H1 (cell line): ENCODE results near the gene REPIN1. TPM values are rescaled to one million over a fixed set of nuclear protein-coding genes. Genes with fewer than 3 reads are reported as not detected.

Experiments used
- CTCF ChIA-PET: fragments of 300-600 bp; sonication (Branson Sonifier 250); formaldehyde crosslinking; loops from one replicate; lab custom pipeline; 2021; ENCODE audit not compliant: partially characterized antibody; lab: Charles Lee
- POLR2A ChIA-PET: fragments of 300-600 bp; sonication (Branson Sonifier 250); formaldehyde crosslinking; loops from one replicate; lab custom pipeline; 2021; ENCODE audit warnings: inconsistent platforms; ENCODE audit not compliant: partially characterized antibody; lab: Charles Lee
- DNase-seq, 2 experiments: peaks; one replicate each; pipeline versions ENCODE4 v3.0.0 to v3.0.0-alpha.2; 2010 to 2022; ENCODE audit warnings: low spot score in 2 of 2, low read depth in 1 of 2, mixed read lengths in 1 of 2
- FAIRE-seq: peaks from 2 replicates; lab custom pipeline; 2011; peaks lifted over from hg19 to GRCh38; lab: Jason Lieb, UNC
- H2AFZ ChIP-seq: 2 replicates; pipeline ENCODE4 v1.8.1; 2012; ENCODE audit warnings: low read length, inconsistent platforms
- H2AK5ac ChIP-seq: 2 replicates; pipeline ENCODE4 v1.6.1; 2013; ENCODE audit warnings: low read depth, low read length
- H2BK120ac ChIP-seq: replicated peaks from 2 replicates; pipeline ENCODE3; 2013; ENCODE audit warnings: low read depth, low read length, inconsistent platforms
- H2BK12ac ChIP-seq: 2 replicates; pipeline ENCODE4 v1.6.1; 2013; ENCODE audit warnings: low read depth, low read length
- H2BK15ac ChIP-seq: 2 replicates; pipeline ENCODE4 v1.6.1; 2013; ENCODE audit warnings: low read length
- H2BK20ac ChIP-seq: 2 replicates; pipeline ENCODE4 v1.6.1; 2013; ENCODE audit warnings: low read length
- H2BK5ac ChIP-seq: 2 replicates; pipeline ENCODE4 v1.6.1; 2013; ENCODE audit warnings: low read depth, low read length
- H3K14ac ChIP-seq: 2 replicates; pipeline ENCODE4 v1.6.1; 2013; ENCODE audit warnings: inconsistent platforms; ENCODE audit not compliant: insufficient read length
- H3K18ac ChIP-seq: 2 replicates; pipeline ENCODE4 v1.6.1; 2013; ENCODE audit warnings: low read length; ENCODE audit errors: extremely low read depth
- H3K23ac ChIP-seq: 2 replicates; pipeline ENCODE4 v1.6.1; 2013; ENCODE audit warnings: inconsistent platforms; ENCODE audit not compliant: insufficient read length
- H3K23me2 ChIP-seq: 2 replicates; pipeline ENCODE4 v1.6.1; 2013; ENCODE audit warnings: low read depth, low read length
- H3K27ac ChIP-seq: 2 replicates; pipeline ENCODE4 v1.6.1; 2011; ENCODE audit warnings: low read depth, low read length, inconsistent platforms
- H3K27me3 ChIP-seq, 4 experiments: replicated peaks in 1 of 4; 1 replicate in 1 of 4; 2 replicates in 3 of 4; pipeline versions ENCODE4 v1.6.1 to v1.8.1; 2011 to 2013; ENCODE audit warnings: low read length in 3 of 4, mild to moderate bottlenecking in 3 of 4, inconsistent platforms in 2 of 4, mixed read lengths in 2 of 4, moderate library complexity in 1 of 4; ENCODE audit not compliant: control insufficient read depth in 3 of 4, insufficient read depth in 3 of 4; ENCODE audit errors: extremely low read depth in 1 of 4
- H3K36me3 ChIP-seq, 4 experiments: 2 replicates each; pipeline versions ENCODE4 v1.6.1 to v1.8.1; 2011 to 2013; ENCODE audit warnings: mild to moderate bottlenecking in 4 of 4, low read length in 3 of 4, moderate library complexity in 2 of 4, control low read depth in 1 of 4, inconsistent platforms in 1 of 4; ENCODE audit not compliant: insufficient read depth in 4 of 4, control insufficient read depth in 2 of 4
- H3K4ac ChIP-seq: replicated peaks from 2 replicates; pipeline ENCODE3; 2013; ENCODE audit warnings: low read length, low read depth, mixed read lengths, inconsistent platforms; ENCODE audit not compliant: insufficient read length
- H3K4me1 ChIP-seq, 4 experiments: replicated peaks in 1 of 4; 1 replicate in 1 of 4; 2 replicates in 3 of 4; pipeline versions ENCODE4 v1.6.1 to v1.8.1; 2011 to 2013; ENCODE audit warnings: low read length in 3 of 4, inconsistent platforms in 2 of 4, mixed read lengths in 1 of 4; ENCODE audit not compliant: insufficient read depth in 4 of 4, control insufficient read depth in 3 of 4
- H3K4me2 ChIP-seq, 2 experiments: 2 replicates each; pipeline versions ENCODE4 v1.6.1 to v1.8.1; 2011 to 2013; ENCODE audit warnings: low read depth in 2 of 2, low read length in 2 of 2, control low read depth in 1 of 2, inconsistent platforms in 1 of 2, mild to moderate bottlenecking in 1 of 2; ENCODE audit not compliant: insufficient read depth in 1 of 2
- H3K4me3 ChIP-seq, 4 experiments: fragments of 200-600, 300-600 bp in 1 of 4; sonication (generic), shearing (Covaris generic), sonication (Bioruptor Twin) in 1 of 4; 2 replicates each; pipeline versions ENCODE4 v1.5.1 to v1.8.1; 2011 to 2016; ENCODE audit warnings: low read length in 4 of 4, low read depth in 3 of 4, control low read depth in 2 of 4, inconsistent platforms in 2 of 4, mild to moderate bottlenecking in 2 of 4, mixed read lengths in 1 of 4, moderate library complexity in 1 of 4; ENCODE audit not compliant: insufficient read depth in 2 of 4; ENCODE audit errors: extremely low read depth in 1 of 4
- H3K56ac ChIP-seq: replicated peaks from 2 replicates; pipeline ENCODE3; 2013; ENCODE audit warnings: low read depth, mild to moderate bottlenecking, mixed read lengths, low read length, inconsistent platforms; ENCODE audit not compliant: insufficient read length
- H3K79me1 ChIP-seq: 2 replicates; pipeline ENCODE4 v1.6.1; 2013; ENCODE audit warnings: low read depth, low read length, control low read depth
- H3K79me2 ChIP-seq, 2 experiments: 2 replicates each; pipeline versions ENCODE4 v1.6.1 to v1.8.1; 2012 to 2013; ENCODE audit warnings: low read length in 2 of 2, mild to moderate bottlenecking in 2 of 2, inconsistent platforms in 1 of 2; ENCODE audit not compliant: insufficient read depth in 2 of 2, control insufficient read depth in 1 of 2
- H3K9ac ChIP-seq, 4 experiments: replicated peaks in 1 of 4; 1 replicate in 1 of 4; 2 replicates in 3 of 4; pipeline versions ENCODE4 v1.6.1 to v1.8.1; 2011 to 2013; ENCODE audit warnings: low read depth in 3 of 4, low read length in 3 of 4, control low read depth in 2 of 4, mild to moderate bottlenecking in 2 of 4, moderate library complexity in 2 of 4, inconsistent platforms in 1 of 4; ENCODE audit errors: extremely low read depth in 1 of 4
- H3K9me3 ChIP-seq, 2 experiments: 2 replicates each; pipeline versions ENCODE4 v1.6.1 to v1.8.1; 2012 to 2013; ENCODE audit warnings: mild to moderate bottlenecking in 2 of 2, moderate library complexity in 2 of 2, control low read depth in 1 of 2, inconsistent platforms in 1 of 2, low read depth in 1 of 2, low read length in 1 of 2, mixed read lengths in 1 of 2; ENCODE audit not compliant: insufficient read depth in 2 of 2
- H4K20me1 ChIP-seq, 2 experiments: replicated peaks in 1 of 2; 2 replicates each; pipeline versions ENCODE3 to v1.8.1; 2011 to 2013; ENCODE audit warnings: inconsistent platforms in 2 of 2, low read length in 2 of 2, mild to moderate bottlenecking in 1 of 2; ENCODE audit not compliant: insufficient read depth in 2 of 2, control insufficient read depth in 1 of 2
- H4K5ac ChIP-seq: 2 replicates; pipeline ENCODE4 v1.6.1; 2013; ENCODE audit warnings: low read length, low read depth, mixed read lengths, inconsistent platforms; ENCODE audit not compliant: insufficient read length
- H4K8ac ChIP-seq: 2 replicates; pipeline ENCODE4 v1.8.0; 2013; ENCODE audit warnings: mild to moderate bottlenecking, moderate library complexity, low read length, inconsistent platforms; ENCODE audit not compliant: insufficient read depth; ENCODE audit errors: extremely low read depth
- H4K91ac ChIP-seq: replicated peaks from 2 replicates; pipeline ENCODE3; 2013; ENCODE audit warnings: low read length, mixed read lengths, inconsistent platforms; ENCODE audit not compliant: insufficient read length
- BACH1 ChIP-seq: IDR thresholded peaks from 2 replicates; pipeline ENCODE4 v1.6.1; 2012; ENCODE audit warnings: low read length, improper control_type of control experiment
- CTCF ChIP-seq, 3 experiments: IDR thresholded peaks; 1 replicate in 2 of 3; 2 replicates in 1 of 3; pipeline versions ENCODE4 v1.5.1 to v1.6.1; 2011; ENCODE audit warnings: low read length in 3 of 3, mild to moderate bottlenecking in 3 of 3, inconsistent platforms in 2 of 3, low read depth in 1 of 3, moderate library complexity in 1 of 3; ENCODE audit not compliant: insufficient read depth in 1 of 3; ENCODE audit errors: control extremely low read depth in 1 of 3
- EZH2 ChIP-seq: fragments of 200-600 bp; sonication (generic); IDR thresholded peaks from 2 replicates; pipeline ENCODE4 v1.7.1; 2012; ENCODE audit warnings: low read depth, mild to moderate bottlenecking, moderate library complexity, low read length, inconsistent platforms; ENCODE audit not compliant: severe bottlenecking
- FOSL1 ChIP-seq: IDR thresholded peaks from 2 replicates; pipeline ENCODE4 v1.6.1; 2011; ENCODE audit warnings: mild to moderate bottlenecking, low read depth, low read length, moderate library complexity; ENCODE audit not compliant: insufficient read depth
- GABPA ChIP-seq: IDR thresholded peaks from 2 replicates; pipeline ENCODE4 v1.6.1; 2011; ENCODE audit warnings: mild to moderate bottlenecking, low read length, moderate library complexity, borderline replicate concordance; ENCODE audit not compliant: insufficient read depth
- HDAC2 ChIP-seq, 2 experiments: fragments of 300-600 bp in 1 of 2; sonication (generic) in 1 of 2; IDR thresholded peaks; 2 replicates each; pipeline ENCODE4 v1.6.1; 2011 to 2012; ENCODE audit warnings: low read depth in 2 of 2, low read length in 2 of 2, mild to moderate bottlenecking in 2 of 2, moderate library complexity in 2 of 2, borderline replicate concordance in 1 of 2, inconsistent platforms in 1 of 2
- PHF8 ChIP-seq: fragments of 200-600 bp; sonication (generic); conservative IDR thresholded peaks from 2 replicates; pipeline ENCODE4 v1.7.1; 2012; ENCODE audit warnings: low read depth, mild to moderate bottlenecking, inconsistent platforms, low read length, moderate library complexity
- RXRA ChIP-seq: IDR thresholded peaks from 2 replicates; pipeline ENCODE4 v1.6.1; 2011; ENCODE audit warnings: low read depth, mild to moderate bottlenecking, low read length, moderate library complexity; ENCODE audit not compliant: insufficient read depth
- TBP ChIP-seq: IDR thresholded peaks from 2 replicates; pipeline ENCODE4 v1.6.1; 2011; ENCODE audit warnings: low read depth, low read length, improper control_type of control experiment
- WGBS, 2 experiments: shearing (Covaris generic) in 1 of 2; methylation state at CpG; one replicate each; pipeline versions ENCODE4 v1.1.6 to v1.1.7; 2013 to 2015; ENCODE audit warnings: low lambda C conversion rate in 2 of 2, mixed read lengths in 2 of 2, inconsistent platforms in 1 of 2, low coverage in 1 of 2, missing lambda C conversion rate in 1 of 2; ENCODE audit not compliant: insufficient replicate concordance in 2 of 2, insufficient coverage in 1 of 2, insufficient read length in 1 of 2; ENCODE audit errors: extremely low coverage in 1 of 2, missing lambda C conversion rate in 1 of 2; 5-methylcytosine and 5-hydroxymethylcytosine counted together
- polyA plus RNA-seq, 7 experiments: library from polyadenylated mRNA; depleted of rRNA in 3 of 7; stranded (reverse) in 5 of 7; unstranded in 2 of 7; fragments of >200 nt in 5 of 7; fragments of 200-250 nt in 2 of 7; gene quantifications; 1 replicate in 5 of 7; 2 replicates in 1 of 7; 4 replicates in 1 of 7; pipeline versions ENCODE4 v1.2.1 to v1.2.3, GENCODE V29; 2011 to 2013; ENCODE audit warnings: missing spikeins in 2 of 7, mixed read lengths in 2 of 7
- total RNA-seq: library from RNA; stranded (reverse); fragmentation: NEBNext Ultra II Directional; extraction: Animal tissue kit (Norgen Biotek cat#: 25700); gene quantifications from 2 replicates; pipeline ENCODE4 v1.2.1, GENCODE V29; 2021

The REPIN1 gene
- total and polyA plus RNA-seq, 2 of the 8 experiments (the other 6 are each of a cell fraction or from before 2014, with no cell fraction given) = 98.6 to 125 TPM

DNA sequence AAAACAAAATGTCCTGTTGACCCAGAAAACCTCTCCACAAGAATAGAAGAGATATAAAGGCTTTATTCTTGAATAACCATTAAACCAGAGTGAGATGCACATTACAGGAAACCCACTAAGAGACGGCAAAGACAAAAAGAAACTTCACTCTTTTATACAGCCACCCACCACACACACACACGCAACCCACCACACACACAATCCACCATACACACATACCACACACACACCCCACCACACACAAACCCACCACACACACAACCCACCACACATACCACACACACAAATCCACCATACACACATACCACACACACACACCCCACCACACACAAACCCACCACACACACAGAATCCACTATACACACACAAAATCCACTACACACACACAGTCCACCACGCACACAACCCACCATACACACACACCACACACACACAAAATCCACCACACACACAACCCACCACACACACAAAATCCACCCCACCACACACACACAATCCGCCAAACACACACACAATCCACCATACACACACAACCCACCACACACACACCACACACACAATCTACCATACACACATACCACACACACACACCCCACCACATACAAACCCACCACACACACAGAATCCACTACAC is 9.5 kb upstream of the REPIN1 start:
- peaks cover 12 to 18% (median 16%) of the 10 kb centered on the region in 4 experiments for H3K4me1 ChIP-seq
- WGBS, 2 experiments = 91% methylated on average over 4 of the region's 4 CpGs; no CpG with 5 or more reads in 1 of the 2 experiments
- H4K91ac ChIP-seq = no peak overlapping the region
- H2AK5ac ChIP-seq = peak overlapping the region; percentile 94
- no peak overlapping the region for H2AFZ ChIP-seq
- FAIRE-seq = no peak
- no peaks in the 10 kb centered on the region; a peak in 1 of 7 replicates for H3K27me3 ChIP-seq
- H4K8ac ChIP-seq = no peak overlapping the region
- H3K23ac ChIP-seq = no peak overlapping the region
- peak overlapping the region; percentile 95 for H3K56ac ChIP-seq
- no peak overlapping the region for H2BK120ac ChIP-seq
- peak overlapping the region; percentile 89 for H2BK20ac ChIP-seq
- H3K4me2 ChIP-seq = no peak overlapping the region
- H3K9me3 ChIP-seq = no peaks in the 10 kb centered on the region
- H3K79me1 ChIP-seq = no peaks in the 10 kb centered on the region; the same call in 1 of the 2 replicates
- H3K14ac ChIP-seq = no peak overlapping the region
- H4K20me1 ChIP-seq = peaks cover 0 to 5% of the 10 kb centered on the region in 2 experiments
- H3K9ac ChIP-seq = no peak overlapping the region
- peaks cover 13% of the 10 kb centered on the region; the same call in 1 of the 2 replicates for H3K23me2 ChIP-seq
- CTCF ChIA-PET = interaction anchor here (0.8 to 4.5 kb wide), 9 partner anchors 10 to 59 kb away, joined by 3 to 32 read pairs (median 6); partner anchors contain the start of gene REPIN1
- H2BK5ac ChIP-seq = no peak overlapping the region
- H3K4ac ChIP-seq = no peak overlapping the region
- H2BK12ac ChIP-seq = peak overlapping the region; percentile 89; the same call in 1 of the 2 replicates
- H2BK15ac ChIP-seq = peak overlapping the region; percentile 92; the same call in 1 of the 2 replicates
- H3K36me3 ChIP-seq = no peaks in the 10 kb centered on the region
- H3K27ac ChIP-seq = no peak overlapping the region
- no peaks in the 10 kb centered on the region for H3K79me2 ChIP-seq
- no peak overlapping the region for H4K5ac ChIP-seq
- POLR2A ChIA-PET = interaction anchor here (1.0 to 1.4 kb wide), 3 partner anchors 10 to 43 kb away, joined by 3 to 10 read pairs (median 4); partner anchors contain the start of gene REPIN1
- H3K4me3 ChIP-seq = no peak overlapping the region
- DNase-seq = no peak
- no peak overlapping the region for H3K18ac ChIP-seq
- TF ChIP-seq FOSL1 (no peak), BACH1 (no peak), CTCF (IDR thresholded peaks at IDR 0.05; ENCODE audit: control extremely low read depth in 1 of 3, insufficient read depth in 1 of 3, low read depth in 1 of 3, low read length in 3 of 3) (no peak), TBP (no peak), EZH2 (no peak), PHF8 (no peak), RXRA (no peak), GABPA (no peak), HDAC2 (IDR thresholded peaks at IDR 0.05; ENCODE audit: borderline replicate concordance in 1 of 2, low read depth in 2 of 2, low read length in 2 of 2) (no peak)
